HepG2 (cell line): ENCODE measurements around the gene RNU1-2. TPM values are rescaled to one million over a fixed set of nuclear protein-coding genes. Genes with fewer than 3 reads are reported as not detected.
A peak's percentile ranks its signal among the peaks of the same experiment; 100 is the strongest.
"Not testable (repeated sequence)": the region's sequence is repeated elsewhere in the genome, so short reads cannot be mapped to it uniquely, and the experiment has no call there.

Experiments used
- ATAC-seq: fragments of 200-7000 bp; cut with Tn5 transposase; 3 replicates; pipeline ENCODE4 v1.9.1; 2020; ENCODE audit warnings: mild to moderate bottlenecking, moderate library complexity
- BruUV-seq: library from RNA; stranded (reverse); fragments of 400-500 nt; replicated peaks from 2 replicates; lab custom pipeline; 2021; lab: Mats Ljungman, UMichigan
- CTCF ChIA-PET: fragments of 300-600 bp; formaldehyde crosslinking; extraction: SDS; loops from one replicate; lab custom pipeline; 2021; ENCODE audit warnings: low total read pairs, inconsistent platforms, low intra/inter-chr PET ratio; lab: Yijun Ruan, JAX
- POLR2A ChIA-PET: fragments of 350-600 bp; sonication (Branson Sonifier 250); formaldehyde crosslinking; loops from one replicate; lab custom pipeline; 2020; ENCODE audit warnings: antibody characterized with exemption, inconsistent platforms; lab: Yijun Ruan, JAX
- DNase-seq: peaks from one replicate; pipeline ENCODE4 v3.0.0-alpha.2; 2015; ENCODE audit warnings: low spot score
- FAIRE-seq: peaks from 3 replicates; lab custom pipeline; 2011; peaks lifted over from hg19 to GRCh38; lab: Jason Lieb, UNC
- H2AFZ ChIP-seq: one replicate; pipeline ENCODE4 v1.6.1; 2011; ENCODE audit warnings: low read length, inconsistent platforms
- H3K27ac ChIP-seq: fragments of 300-600 bp; 3 replicates; pipeline ENCODE4 v1.8.0; 2011; ENCODE audit warnings: mixed run types, mild to moderate bottlenecking, mixed read lengths, low read length, inconsistent platforms; ENCODE audit not compliant: insufficient read depth; ENCODE audit errors: extremely low read length
- H3K27me3 ChIP-seq, 2 experiments: fragments of 200-600 bp in 1 of 2; 2 replicates in 1 of 2; 3 replicates in 1 of 2; pipeline versions ENCODE4 v1.6.0 to v1.8.0; 2011; ENCODE audit warnings: low read length in 2 of 2, mild to moderate bottlenecking in 2 of 2, moderate library complexity in 2 of 2, inconsistent platforms in 1 of 2; ENCODE audit not compliant: insufficient read depth in 2 of 2, control insufficient read depth in 1 of 2
- H3K36me3 ChIP-seq, 2 experiments: fragments of 200-600 bp in 1 of 2; replicated peaks in 1 of 2; 2 replicates in 1 of 2; 3 replicates in 1 of 2; pipeline versions ENCODE4 v1.5.1 to v1.8.0; 2011; ENCODE audit warnings: low read length in 2 of 2, inconsistent platforms in 1 of 2; ENCODE audit not compliant: insufficient read depth in 2 of 2, control insufficient read depth in 1 of 2
- H3K4me1 ChIP-seq: 2 replicates; pipeline ENCODE4 v1.5.1; 2012; ENCODE audit warnings: low read length, inconsistent platforms; ENCODE audit not compliant: insufficient read depth
- H3K4me2 ChIP-seq: 2 replicates; pipeline ENCODE4 v1.6.0; 2011; ENCODE audit warnings: low read depth, low read length, inconsistent platforms
- H3K4me3 ChIP-seq, 3 experiments: fragments of 200-600 bp in 1 of 3; sonication (generic), shearing (Covaris generic) in 1 of 3; replicated peaks in 1 of 3; 2 replicates each; pipeline ENCODE4 v1.5.1; 2011 to 2016; ENCODE audit warnings: low read length in 3 of 3, inconsistent platforms in 2 of 3, low read depth in 2 of 3, mild to moderate bottlenecking in 2 of 3, control low read depth in 1 of 3, mixed read lengths in 1 of 3; ENCODE audit not compliant: insufficient read depth in 1 of 3
- H3K79me2 ChIP-seq: one replicate; pipeline ENCODE4 v1.6.1; 2011; ENCODE audit warnings: low read length, inconsistent platforms; ENCODE audit not compliant: insufficient read depth
- H3K9ac ChIP-seq: 2 replicates; pipeline ENCODE4 v1.6.0; 2011; ENCODE audit warnings: mild to moderate bottlenecking, low read depth, low read length, inconsistent platforms; ENCODE audit not compliant: insufficient read depth
- H3K9me3 ChIP-seq: 2 replicates; pipeline ENCODE4 v1.5.1; 2012; ENCODE audit warnings: mild to moderate bottlenecking, low read length
- H4K20me1 ChIP-seq: 2 replicates; pipeline ENCODE4 v1.6.0; 2011; ENCODE audit warnings: inconsistent platforms, mild to moderate bottlenecking, low read length, moderate library complexity; ENCODE audit not compliant: insufficient read depth
- WGBS: methylation state at CpG from one replicate; pipeline ENCODE4 v1.1.6; 2017; ENCODE audit warnings: low lambda C conversion rate; 5-methylcytosine and 5-hydroxymethylcytosine counted together
- in situ Hi-C: cut with HindIII; loops from 2 replicates; pipeline ENCODE4 v1.10.0; 2017; ENCODE audit warnings: low pct_unique_long_range_greater_than_20kb; ENCODE audit not compliant: extremely low pct_ligation_motif_present
- intact Hi-C: fragments of 100-400 bp; cut with micrococcal nuclease; formaldehyde crosslinking; loops from one replicate; pipeline ENCODE4 v1.10.0; 2022; ENCODE audit not compliant: unreplicated experiment
- polyA plus RNA-seq, 8 experiments: library from polyadenylated mRNA; depleted of rRNA in 3 of 8; stranded (reverse) in 7 of 8; unstranded in 1 of 8; fragments of >200 nt; fragmentation: Illumina TruSeq in 4 of 8; extraction: Trizol in 4 of 8; gene quantifications; 2 replicates each; pipeline versions ENCODE4 v1.2.1 to v1.2.3, GENCODE V29; 2011 to 2016; ENCODE audit warnings: low read depth in 4 of 8, missing spikeins in 1 of 8, mixed read lengths in 1 of 8; ENCODE audit not compliant: insufficient read depth in 1 of 8
- total RNA-seq, 5 experiments: library from RNA; depleted of rRNA; stranded (reverse); fragments of >200 nt; fragmentation: Illumina TruSeq; extraction: Trizol; gene quantifications; 2 replicates each; pipeline ENCODE4 v1.2.3, GENCODE V29; 2016; ENCODE audit warnings: low read depth in 1 of 5

Gene RNU1-2
- total and polyA plus RNA-seq, 2 of the 13 experiments (the other 11 are each of a cell fraction or from before 2014, with no cell fraction given): under 0.01 to 11,018 TPM

DNA sequence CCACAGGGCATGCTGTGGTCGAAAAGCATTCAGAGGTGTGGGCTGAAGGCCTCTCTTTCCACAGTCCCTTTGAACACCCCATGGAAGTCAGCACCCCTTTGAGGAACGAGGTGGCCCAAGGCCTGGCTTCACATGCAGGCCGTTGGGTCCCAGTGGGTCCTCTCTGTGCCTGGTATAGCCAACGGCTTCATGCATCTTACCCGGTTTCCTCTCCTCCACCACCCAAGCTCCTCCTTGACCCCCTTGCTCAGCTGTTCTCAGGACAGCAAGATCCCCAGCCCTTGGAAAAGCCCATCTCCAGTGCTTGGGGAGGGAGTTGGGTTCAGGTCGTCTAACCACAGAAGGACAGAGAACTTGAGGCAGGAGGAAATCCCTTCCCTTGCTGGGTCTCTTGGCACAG lies 27.0 kb upstream of the RNU1-2 start:
- H2AFZ ChIP-seq, H3K4me3 ChIP-seq, DNase-seq, H3K27ac ChIP-seq, H3K36me3 ChIP-seq, H3K4me1 ChIP-seq, ATAC-seq, H3K9ac ChIP-seq, H3K27me3 ChIP-seq, H3K9me3 ChIP-seq, H3K4me2 ChIP-seq, H3K79me2 ChIP-seq, H4K20me1 ChIP-seq, CTCF ChIA-PET, POLR2A ChIA-PET, in situ Hi-C loops, FAIRE-seq, BruUV-seq, intact Hi-C loops: not testable (repeated sequence)
- 51% methylated on average over 4 of the region's 6 CpGs for WGBS

DNA sequence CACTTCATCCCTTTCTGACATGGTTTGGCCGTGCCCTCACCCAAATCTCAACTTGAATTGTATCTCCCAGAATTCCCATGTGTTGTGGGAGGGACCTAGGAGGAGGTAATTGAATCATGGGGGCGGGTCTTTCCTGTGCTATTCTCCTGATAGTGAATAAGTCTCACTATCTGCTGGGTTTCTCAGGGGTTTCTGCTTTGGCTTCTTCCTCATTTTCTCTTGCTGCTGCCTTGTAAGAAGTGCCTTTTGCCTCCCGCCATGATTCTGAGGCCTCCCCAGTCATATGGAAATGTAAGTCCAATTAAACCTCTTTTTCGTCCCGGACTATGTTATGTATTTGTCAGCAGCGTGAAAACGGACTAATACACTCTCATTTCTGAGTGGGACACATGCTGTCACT lies 25.8 kb upstream of the RNU1-2 start:
- WGBS: 74% methylated on average over 7 of the region's 7 CpGs

DNA sequence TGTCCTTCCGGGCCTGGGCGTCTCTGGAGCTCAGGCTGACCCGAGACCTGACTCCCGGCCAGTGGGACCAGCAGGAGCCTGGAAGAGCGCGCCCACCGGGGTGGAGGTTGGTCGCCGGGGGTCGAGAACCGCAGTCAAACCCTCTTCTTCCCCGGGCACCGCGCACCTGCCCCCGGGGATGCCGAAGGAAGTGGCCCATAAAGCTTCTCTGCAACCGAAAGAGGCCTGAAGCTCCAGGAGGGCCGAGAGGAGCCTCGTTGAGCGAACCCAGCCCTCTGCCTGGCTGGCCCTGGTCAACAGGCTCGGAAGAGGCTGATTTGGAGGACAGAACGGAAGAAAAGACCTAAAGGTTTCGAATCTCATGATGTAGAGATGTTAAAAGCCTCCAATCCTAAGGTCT lies 24.6 kb upstream of the RNU1-2 start:
- H3K4me1 ChIP-seq, H3K9ac ChIP-seq, H3K79me2 ChIP-seq, H4K20me1 ChIP-seq, H3K4me3 ChIP-seq, H3K9me3 ChIP-seq, ATAC-seq, POLR2A ChIA-PET, H2AFZ ChIP-seq, H3K27me3 ChIP-seq, H3K36me3 ChIP-seq, intact Hi-C loops, DNase-seq, FAIRE-seq, H3K27ac ChIP-seq, CTCF ChIA-PET, in situ Hi-C loops, H3K4me2 ChIP-seq, BruUV-seq: not testable (repeated sequence)
- 75% methylated on average over 21 of the region's 23 CpGs for WGBS

More for the DNA sequence above, 25.8 kb upstream of the RNU1-2 start:
- H3K27me3 ChIP-seq, DNase-seq, H3K27ac ChIP-seq, FAIRE-seq, H3K9me3 ChIP-seq, H3K9ac ChIP-seq, H3K4me2 ChIP-seq, H2AFZ ChIP-seq, H3K79me2 ChIP-seq, H4K20me1 ChIP-seq, H3K4me3 ChIP-seq, CTCF ChIA-PET, H3K4me1 ChIP-seq, H3K36me3 ChIP-seq, POLR2A ChIA-PET, in situ Hi-C loops, intact Hi-C loops, BruUV-seq, ATAC-seq: not testable (repeated sequence)

DNA sequence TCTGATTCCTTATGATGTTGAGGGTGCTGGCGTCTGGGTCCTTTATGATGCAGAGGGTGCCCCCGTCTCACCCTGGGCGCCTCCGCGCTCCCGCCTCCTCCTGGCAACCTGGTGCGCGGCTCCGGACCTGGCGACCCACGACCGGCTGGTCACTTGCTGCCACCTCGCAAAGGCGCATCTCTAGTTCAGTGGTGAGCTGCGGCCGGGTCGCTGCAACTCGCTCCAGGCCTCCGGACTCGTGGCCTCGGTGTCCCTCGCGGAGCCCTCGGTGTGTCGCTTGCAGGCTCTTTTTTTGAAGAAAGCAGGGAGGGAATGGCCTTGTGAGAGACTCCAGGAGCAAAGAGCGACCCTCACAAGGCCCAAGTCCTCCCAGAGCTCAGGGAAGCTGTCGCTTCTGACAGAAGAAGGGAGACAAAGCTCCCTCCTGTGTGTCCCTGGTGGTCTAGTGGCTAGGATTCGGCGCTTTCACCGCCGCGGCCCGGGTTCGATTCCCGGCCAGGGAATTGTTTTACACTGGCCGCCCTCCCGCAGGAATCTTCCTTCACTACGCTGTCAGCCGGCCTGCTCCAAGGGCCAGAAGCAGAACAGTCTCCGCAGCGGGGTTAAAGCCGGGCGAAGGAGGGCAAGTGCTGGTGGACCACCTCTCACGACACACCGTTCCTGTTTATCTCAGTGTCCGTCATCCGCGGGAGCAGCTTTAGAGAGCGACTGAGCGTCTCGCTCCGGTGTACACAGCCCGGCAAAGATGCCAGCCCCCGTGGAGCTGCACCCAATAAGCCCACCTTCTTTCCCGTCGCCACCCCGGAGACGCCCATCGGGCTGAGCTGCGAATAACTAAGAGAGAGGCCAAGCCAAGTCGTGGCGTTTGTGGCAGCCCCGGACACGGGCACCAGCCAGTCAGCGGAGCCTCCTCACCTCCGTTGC lies 23.4 kb upstream of the RNU1-2 start:
- H4K20me1 ChIP-seq: not testable (repeated sequence)

More for the DNA sequence above, 23.4 kb upstream of the RNU1-2 start:
- peak; percentile 74 for ATAC-seq
- H2AFZ ChIP-seq, H3K79me2 ChIP-seq, POLR2A ChIA-PET, H3K36me3 ChIP-seq, CTCF ChIA-PET, FAIRE-seq, H3K4me2 ChIP-seq, in situ Hi-C loops, H3K27ac ChIP-seq, H3K9ac ChIP-seq, DNase-seq, intact Hi-C loops, H3K4me3 ChIP-seq, H3K4me1 ChIP-seq, H3K27me3 ChIP-seq, BruUV-seq, H3K9me3 ChIP-seq: not testable (repeated sequence)
- WGBS: 87% methylated on average over 47 of the region's 66 CpGs
